Kidney capillary endothelial cell (primary cell): ENCODE results near the gene MAP3K20.
A peak's percentile ranks its signal among the peaks of the same experiment; 100 is the strongest.
"Not testable (repeated sequence)": the region's sequence is repeated elsewhere in the genome, so short reads cannot be mapped to it uniquely, and the experiment has no call there.

Experiments
- DNase-seq: peaks from one replicate; pipeline ENCODE4 v3.0.0-alpha.2; 2018; ENCODE audit warnings: low spot score

Gene MAP3K20

GRCh38 chr2:173075781-173076580, at the start of gene MAP3K20:
MAP3K20 (plus strand) TSS chr2:173075846; CDS start chr2:173091032, 15,186 bp downstream.
- peak; percentile 57 for DNase-seq

GRCh38 chr2:173026479-173026878, 49.2 kb upstream of the MAP3K20 start:
- DNase-seq: no peak

GRCh38 chr2:173027181-173028128, 48.2 kb upstream of the MAP3K20 start:
- DNase-seq: peak; percentile 87

- no peak for DNase-seq
Measured at GRCh38 chr2:173028141-173028540, 47.5 kb upstream of the MAP3K20 start.

- DNase-seq: no peak
Measured at GRCh38 chr2:173028671-173029070, 47.0 kb upstream of the MAP3K20 start.

- DNase-seq: no peak
Measured at GRCh38 chr2:173030561-173031490, 44.8 kb upstream of the MAP3K20 start.

- DNase-seq: no peak
Measured at GRCh38 chr2:173032032-173032431, 43.6 kb upstream of the MAP3K20 start.

GRCh38 chr2:173033084-173033483, 42.6 kb upstream of the MAP3K20 start:
- DNase-seq: no peak

- DNase-seq: no peak
Measured at GRCh38 chr2:173034143-173034542, 41.5 kb upstream of the MAP3K20 start.

GRCh38 chr2:173037245-173038120, 38.2 kb upstream of the MAP3K20 start:
- no peak for DNase-seq

GRCh38 chr2:173038257-173038656, 37.4 kb upstream of the MAP3K20 start:
- DNase-seq: not testable (repeated sequence)

- DNase-seq: no peak
Measured at GRCh38 chr2:173040729-173041128, 34.9 kb upstream of the MAP3K20 start.

GRCh38 chr2:173043476-173043875, 32.2 kb upstream of the MAP3K20 start:
- no peak for DNase-seq

GRCh38 chr2:173043897-173044519, 31.6 kb upstream of the MAP3K20 start:
- DNase-seq: no peak

GRCh38 chr2:173044686-173045085, 31.0 kb upstream of the MAP3K20 start:
- no peak for DNase-seq

GRCh38 chr2:173045181-173045580, 30.5 kb upstream of the MAP3K20 start:
- no peak for DNase-seq

- DNase-seq: no peak
Measured at GRCh38 chr2:173048522-173048896, 27.1 kb upstream of the MAP3K20 start.

- DNase-seq: peak; percentile 86
Measured at GRCh38 chr2:173048897-173049661, 26.6 kb upstream of the MAP3K20 start.

- no peak for DNase-seq
Measured at GRCh38 chr2:173049831-173050230, 25.8 kb upstream of the MAP3K20 start.

- no peak for DNase-seq
Measured at GRCh38 chr2:173050684-173051083, 25.0 kb upstream of the MAP3K20 start.
